NCI-H2171 (cell line): ENCODE measurements around the gene KLK10.
"Not testable (repeated sequence)": the region's sequence is repeated elsewhere in the genome, so short reads cannot be mapped to it uniquely, and the experiment has no call there.

Experiments used
- DNase-seq: peaks from one replicate; lab custom pipeline; 2025; lab: John Stamatoyannopoulos, UW

KLK10 gene

DNA sequence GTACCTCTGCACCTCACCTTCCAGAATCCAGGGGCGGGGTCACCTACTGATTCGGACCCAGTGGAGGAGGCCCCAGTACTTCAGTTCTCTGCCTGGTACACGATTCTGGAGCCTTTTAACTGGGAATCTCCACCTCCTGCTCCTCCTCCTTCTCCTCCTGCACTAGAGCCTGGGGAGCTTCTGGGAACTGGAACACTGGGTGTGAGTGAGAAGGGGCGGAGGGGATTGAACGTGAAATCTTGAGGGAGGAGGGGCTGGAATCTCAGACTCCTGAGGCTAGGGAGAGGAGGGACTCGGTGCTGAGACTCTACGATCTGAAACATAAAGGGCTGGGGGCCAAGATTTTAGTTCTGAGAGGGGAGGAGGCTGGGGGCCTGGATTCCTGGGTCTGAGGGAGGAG is 18.0 kb downstream of the KLK10 start, which contains the start of gene KLK8:
TSS of gene KLK8 (minus strand) at position 90 of the 400 bp plus-strand sequence. CDS start 437 bp downstream, outside the sequence.
- no peak for DNase-seq

DNA sequence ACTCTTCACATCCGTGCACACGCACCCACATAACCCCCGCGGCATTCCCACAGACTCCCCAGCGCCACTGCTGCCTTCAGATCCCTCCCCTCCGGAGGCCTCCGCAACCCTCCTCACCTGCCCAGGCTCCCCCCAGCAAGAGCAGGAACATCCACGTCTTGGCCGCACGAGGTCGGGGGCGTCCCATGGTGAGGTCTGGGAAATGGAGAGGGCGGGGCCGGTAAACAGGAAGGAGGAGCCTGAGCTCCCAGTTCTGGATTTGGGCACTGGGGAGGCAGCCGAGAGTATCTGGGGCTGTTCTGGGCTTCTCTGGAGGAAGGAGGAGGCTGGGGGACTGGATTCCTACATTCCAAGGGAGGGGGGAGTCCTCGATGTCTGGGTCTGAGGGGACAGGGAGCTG is 18.5 kb downstream of the KLK10 start:
- DNase-seq = no peak

DNA sequence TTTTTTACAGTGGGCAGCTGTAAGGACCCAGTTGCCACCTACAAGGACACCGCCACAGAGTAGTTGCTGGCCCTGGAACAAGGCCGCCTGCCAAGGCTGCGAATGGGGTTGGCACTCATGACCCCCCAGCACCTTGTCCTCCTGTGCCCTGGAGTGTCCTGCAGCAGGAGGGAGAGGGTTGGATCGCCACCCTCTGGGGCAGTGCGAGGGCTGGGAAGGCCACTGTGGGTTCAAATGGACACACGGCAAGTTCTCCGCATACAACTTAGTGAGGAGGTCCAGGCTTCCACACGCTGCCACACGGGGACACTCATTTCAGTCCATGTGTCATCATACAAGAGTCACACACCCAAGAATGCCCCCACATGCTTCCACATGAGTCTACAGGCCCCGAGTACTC is 19.1 kb downstream of the KLK10 start:
- no peak for DNase-seq

DNA sequence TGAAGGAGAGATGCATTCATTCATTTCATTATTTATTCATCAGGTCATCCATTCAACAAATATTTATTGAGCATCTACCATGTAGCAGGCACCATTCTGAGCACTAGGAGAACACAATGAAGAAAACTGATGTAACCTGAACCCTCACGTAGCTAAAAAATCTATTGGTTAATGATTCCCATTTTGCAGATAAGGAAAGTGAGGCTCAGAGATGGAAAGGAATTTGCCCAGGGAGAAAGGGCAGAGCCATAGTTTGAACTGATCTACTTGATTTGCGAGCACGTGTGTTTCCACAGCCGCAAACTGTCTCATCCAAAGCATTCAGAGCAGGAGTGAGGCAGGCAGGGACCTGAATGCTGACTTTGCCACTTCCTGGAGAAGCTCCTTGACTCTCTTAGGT is 20.8 kb downstream of the KLK10 start:
- no peak for DNase-seq

DNA sequence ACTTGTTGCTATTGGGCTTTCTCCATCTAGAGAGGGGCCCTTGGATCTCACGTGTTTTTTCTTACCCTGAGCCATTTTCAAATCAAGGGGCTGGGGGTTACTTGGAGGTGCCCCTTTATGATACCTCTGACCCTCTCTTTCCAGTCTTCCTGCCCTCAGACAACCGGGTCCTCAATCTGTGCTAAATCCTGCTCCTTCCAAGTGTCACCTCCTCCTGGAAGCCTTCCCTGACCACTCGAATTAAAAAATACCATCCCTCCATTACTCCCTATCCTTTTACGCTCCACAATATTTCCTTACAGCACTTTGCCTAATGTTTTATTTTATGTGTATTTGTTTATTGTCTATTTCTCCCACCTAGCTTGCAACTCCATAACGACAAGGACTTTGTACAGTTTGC is 21.4 kb downstream of the KLK10 start:
- no peak for DNase-seq

DNA sequence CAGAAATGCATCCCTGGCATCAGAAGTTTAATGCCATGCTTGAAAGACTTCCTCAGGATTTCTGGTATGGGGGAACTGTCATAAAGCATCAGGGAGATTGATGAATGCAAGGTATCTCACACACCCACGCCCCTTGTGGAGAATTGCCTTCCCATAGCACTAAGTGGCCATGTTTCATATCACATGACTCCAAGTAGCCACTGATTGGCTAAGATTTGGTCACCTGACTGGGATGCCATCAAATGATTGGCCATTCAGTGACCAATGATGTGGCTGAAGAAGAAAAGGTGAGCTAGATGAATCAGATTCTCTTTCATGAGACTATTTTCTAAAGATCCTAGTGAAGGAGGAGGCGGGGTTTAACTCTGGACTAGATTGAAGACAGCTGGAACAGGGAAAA is 25.4 kb downstream of the KLK10 start:
- DNase-seq = peak; percentile 49

DNA sequence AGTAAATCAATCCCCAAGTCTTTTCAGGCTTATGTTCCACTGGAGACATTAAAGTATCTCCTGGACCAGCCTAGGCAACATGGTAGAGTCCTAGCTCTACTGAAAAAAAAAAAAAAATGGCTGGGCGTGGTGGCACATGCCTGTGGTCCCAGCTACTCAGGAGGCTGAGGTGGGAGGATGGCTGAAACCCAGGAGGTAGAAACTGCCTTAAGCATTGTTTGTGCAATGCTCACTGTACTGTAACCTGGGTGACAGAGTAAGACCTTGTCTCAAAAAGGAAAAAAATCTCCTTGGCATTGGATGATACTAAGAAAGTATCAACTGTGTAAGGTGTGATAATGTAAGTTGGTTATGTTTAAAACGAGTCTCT is 26.9 kb downstream of the KLK10 start:
- DNase-seq = no peak

DNA sequence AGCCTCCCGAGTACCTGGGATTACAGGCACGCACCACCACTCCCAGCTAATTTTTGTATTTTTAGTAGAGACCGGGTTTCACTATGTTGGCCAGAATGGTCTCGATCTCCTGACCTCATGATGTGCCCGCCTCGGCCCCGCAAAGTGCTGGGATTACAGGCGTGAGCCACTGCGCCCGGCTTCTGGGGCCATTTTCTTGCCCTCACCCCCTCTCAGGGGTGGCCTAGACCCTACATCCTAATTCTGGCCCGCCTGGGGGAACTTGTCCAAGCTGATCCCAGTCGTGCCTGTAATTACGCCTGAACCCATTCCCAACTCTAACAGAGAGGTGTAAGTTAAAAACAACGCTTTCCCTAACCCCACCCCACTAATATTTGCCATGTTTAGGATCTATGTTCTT is 35.1 kb downstream of the KLK10 start:
- not testable (repeated sequence) for DNase-seq

DNA sequence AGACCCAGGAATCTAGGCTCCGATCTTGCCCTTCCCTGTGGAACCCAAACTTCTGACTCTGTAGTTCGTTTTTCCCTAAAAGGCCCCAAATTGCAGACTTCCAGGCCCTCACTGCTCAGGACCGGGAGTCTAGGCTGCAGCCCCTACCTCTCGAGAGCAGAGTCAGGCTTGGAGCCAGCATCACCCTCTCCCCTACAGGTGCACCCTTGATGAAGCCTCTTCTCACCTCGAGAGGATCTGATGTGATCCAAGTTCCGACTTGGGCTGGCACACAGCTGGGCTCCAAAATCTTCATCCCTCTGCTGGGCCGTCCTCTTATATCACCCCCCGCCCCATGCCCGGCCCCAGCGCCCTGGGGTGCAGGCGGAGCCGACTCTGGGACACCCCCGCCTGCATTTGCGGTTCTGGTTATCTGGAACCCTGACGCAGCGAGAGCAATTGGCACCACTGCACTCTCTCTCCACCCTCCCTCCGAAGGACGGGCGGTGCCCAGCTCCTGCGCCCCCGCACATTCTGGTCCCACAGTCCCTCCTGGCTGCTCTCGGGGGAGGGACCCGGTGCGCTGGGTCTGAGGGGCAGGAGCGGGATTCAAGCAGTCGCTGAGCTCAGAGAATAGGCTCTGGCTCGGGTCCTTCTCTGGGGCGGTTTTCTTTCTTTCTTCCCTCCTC is 35.8 kb downstream of the KLK10 start, which contains the start of gene KLK7:
TSS of gene KLK7 (minus strand) at position 293 of the 668 bp plus-strand sequence. CDS start 1,518 bp downstream, outside the sequence.
- no peak for DNase-seq

DNA sequence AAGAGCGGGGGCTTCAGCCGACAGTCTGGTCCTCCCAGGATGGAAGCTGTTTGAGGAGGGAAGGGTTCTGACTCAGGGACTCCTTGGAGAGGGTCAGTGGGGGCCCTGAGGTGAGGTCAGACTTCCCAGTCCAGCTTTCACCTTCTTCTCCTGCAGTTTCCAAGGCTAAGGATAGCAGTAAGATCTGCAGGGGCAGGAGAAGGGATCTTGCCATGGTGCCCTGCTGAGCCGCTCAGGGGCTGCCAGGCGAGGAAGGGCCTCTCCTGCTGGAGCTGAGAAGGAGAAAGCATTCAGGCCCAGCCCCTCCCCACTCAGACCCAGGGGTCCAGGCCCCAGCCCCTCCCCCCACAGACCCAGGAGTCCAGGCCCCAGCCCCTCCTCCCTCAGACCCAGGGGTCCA is 37.3 kb downstream of the KLK10 start:
- no peak for DNase-seq

DNA sequence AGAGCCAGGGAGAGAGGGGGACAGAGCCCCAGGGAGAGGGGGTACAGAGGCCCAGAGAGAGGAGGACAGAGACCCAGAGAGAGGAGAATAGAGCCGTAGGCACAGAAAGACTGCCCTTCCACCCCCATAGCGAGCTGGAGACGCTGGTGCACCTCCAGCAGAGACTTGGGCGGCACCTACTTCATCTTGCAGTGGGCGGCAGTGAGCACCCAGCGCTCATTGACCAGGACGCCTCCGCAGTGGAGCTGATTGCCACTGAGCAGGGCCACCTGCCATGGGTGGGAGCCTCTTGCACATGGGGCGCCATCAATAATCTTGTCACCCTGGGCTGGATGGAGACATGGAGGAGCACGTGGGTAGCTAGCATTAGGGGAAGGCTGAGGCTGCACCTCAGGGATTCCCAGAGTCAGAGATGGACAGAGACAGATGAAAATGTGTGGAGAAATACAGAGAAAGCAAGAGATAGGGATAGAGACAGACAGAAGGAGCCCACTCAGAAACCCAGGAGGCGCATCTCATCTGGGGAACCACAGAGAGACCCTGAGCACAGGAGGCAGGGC is 37.8 kb downstream of the KLK10 start:
- DNase-seq = no peak

DNA sequence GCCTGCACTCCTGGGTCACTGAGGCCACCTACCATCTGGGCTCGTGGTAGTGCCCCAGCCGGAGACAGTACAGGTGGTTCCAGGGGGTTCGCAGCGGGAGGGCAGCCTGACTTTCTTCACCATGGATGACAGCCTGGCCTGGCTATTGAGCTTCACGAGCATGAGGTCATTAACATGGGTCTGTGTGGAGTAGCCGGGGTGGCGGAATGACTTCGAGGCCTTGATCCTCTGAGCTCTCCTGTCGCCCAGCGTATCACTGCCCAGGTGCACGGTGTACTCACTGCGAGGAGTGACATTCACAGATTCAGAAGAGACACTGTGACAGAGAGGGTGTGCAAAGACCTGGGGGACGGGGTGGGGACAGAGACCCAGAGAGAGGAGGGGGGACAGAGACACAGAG is 39.3 kb downstream of the KLK10 start:
- DNase-seq = no peak

DNA sequence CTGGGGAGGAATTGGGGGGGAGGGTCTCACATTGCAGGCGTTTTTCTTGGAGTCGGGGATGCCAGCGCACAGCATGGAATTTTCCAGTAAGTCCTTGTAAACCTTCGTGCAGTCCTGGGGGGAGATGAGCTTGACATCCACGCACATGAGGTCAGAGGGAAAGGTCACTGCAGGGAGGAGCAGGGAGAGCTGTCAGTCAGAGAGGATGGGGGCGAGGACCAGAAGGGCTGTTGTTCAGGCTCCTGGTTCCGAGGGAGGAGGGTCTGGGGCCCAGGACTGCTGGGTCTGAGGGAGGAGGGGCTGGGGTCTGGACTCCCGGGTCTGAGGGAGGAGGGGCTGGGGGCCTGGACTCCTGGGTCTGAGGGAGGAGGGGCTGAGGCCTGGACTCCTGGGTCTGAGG is 39.8 kb downstream of the KLK10 start:
- no peak for DNase-seq

DNA sequence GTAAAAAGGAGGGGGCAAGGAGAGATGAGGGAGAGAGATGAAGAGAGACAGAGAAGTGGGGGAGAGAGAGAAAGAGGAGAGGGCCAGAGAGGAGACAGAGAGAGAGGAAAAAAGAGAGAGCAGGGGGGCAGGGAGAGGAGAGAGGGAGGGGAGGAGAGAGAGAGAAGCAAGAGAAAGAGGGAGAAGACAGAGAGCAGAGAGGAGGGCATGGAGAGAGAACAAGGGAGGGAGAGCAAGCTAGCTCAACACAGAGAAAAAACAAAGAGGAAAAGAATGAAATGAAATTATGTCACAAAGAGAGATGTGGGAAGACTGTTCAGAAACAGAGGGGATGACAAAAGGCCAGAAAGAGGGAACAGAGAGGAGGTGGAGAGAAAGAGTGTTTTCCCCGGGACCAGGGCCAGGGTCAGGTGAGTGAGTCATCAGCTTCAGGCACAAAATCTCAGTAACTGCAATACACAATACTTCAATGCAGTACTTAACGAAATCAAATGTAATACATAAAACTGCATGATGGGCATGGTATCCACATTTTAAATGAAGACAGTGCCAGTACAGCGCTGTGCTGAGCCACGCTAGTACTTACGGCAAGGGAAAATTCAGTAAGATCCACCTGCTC is 40.6 kb downstream of the KLK10 start:
- DNase-seq = no peak

DNA sequence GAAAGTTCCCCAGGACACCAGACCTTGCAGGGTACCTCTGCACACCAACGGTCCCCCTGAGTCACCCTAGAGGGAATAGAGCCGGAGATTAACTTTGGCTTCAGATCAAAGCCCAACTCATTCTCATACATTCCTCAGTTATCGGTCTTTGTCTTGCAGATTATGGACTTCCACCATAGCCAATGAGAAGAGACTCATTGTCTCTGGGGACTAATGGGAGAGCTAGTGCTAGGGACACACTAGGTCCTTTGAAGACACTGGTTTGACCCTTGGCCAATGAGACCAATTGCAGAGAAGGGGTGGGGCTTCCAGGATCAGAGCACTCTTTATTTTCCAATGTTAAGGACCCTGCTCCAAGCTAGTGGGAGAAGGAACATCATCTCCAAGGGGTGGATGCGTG is 41.9 kb downstream of the KLK10 start:
- no peak for DNase-seq

DNA sequence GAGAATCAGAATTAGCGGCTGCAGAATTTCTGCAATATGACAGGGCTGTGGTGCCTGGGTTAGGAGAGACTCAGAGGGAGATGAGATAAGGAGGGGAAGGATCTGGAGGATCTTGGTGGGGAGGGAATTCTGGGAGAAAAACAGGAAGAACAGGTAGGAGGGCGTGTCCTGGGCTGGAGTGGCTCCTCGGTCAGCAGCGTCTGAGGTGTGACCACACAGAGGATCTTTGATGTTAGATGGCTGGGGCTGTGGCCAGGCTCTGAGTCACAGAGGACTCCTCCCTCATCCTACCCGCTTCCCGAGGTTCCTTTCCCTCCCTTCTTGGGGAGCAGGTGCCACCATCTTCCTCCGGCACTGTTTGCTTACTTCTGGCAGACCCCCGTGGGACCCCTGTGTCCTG is 43.7 kb downstream of the KLK10 start:
- no peak for DNase-seq

DNA sequence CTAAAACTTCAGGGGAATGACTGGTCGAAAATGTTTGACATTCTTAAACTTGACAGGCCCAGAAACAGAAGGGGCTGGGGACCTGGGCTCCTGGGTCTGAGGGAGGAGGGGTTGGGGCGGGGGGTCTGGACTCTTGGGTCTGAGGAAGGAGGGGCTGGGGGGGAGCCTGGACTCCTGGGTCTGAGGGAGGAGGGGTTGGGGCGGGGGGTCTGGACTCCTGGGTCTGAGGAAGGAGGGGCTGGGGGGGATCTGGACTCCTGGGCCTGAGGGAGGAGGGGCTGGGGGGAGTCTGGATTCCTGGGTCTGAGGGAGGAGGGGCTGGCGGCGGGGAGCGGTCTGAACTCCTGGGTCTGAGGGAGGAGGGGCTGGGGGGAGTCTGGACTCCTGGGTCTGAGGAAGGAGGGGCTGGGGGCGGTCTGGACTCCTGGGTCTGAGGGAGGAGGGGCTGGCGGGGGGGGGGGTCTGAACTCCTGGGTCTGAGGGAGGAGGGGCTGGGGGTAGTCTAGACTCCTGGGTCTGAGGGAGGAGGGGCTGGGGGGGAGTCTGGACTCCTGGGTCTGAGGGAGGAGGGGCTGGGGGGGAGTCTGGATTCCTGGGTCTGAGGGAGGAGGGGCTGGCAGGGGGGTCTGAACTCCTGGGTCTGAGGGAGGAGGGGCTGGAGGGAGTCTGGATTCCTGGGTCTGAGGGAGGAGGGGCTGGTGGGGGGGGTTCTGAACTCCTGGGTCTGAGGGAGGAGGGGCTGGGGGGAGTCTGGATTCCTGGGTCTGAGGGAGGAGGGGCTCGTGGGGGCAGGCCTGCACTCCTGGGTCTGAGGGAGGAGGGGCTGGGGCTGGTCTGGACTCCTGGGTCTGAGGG is 44.6 kb downstream of the KLK10 start:
- DNase-seq = no peak

DNA sequence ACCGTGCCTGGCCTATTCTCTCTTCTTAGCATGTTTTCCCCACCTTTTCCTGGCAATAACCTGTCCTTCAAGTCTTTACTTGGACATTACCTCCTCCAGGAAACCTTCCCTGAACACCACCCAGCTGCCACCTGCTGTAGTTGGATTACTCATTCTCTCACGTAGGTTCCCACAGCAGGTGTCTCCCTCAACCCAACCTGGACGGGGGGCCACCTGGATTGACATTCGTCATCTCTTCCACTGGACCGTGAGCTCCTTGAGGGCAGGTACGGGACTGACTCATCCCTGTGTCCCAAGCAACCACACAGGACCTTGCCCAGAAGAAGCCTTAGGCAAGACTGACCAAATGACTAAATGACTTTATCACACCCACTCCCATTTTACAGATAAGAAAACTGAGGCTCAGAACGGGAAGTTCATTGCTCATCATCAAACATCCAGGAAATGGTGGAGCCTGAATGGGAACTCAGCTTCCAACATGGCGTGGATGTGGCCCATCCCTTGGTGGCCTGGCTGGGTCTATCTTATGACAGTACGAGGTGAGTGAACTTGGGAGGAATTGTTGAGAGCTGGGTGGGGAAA is 46.6 kb downstream of the KLK10 start:
- no peak for DNase-seq

DNA sequence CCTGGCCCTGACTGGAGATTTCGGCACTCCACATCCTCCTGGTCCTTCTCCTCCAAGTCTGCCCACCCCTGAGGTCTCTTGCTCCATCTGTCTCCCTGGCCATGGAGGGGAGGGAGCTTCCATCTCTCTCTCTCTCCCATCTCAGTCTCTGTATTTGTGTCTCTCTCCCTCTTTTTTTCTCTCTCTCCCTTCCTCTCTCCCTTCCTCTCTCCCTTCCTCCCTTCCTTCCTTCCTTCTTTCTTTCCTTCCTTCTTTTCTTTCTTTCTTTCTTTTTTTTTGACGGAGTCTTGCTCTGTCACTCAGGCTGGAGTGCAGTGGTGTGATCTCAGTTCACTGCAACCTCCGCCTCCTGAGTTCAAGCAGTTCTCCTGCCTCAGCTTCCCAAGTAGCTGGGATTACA is 49.7 kb downstream of the KLK10 start:
- not testable (repeated sequence) for DNase-seq

DNA sequence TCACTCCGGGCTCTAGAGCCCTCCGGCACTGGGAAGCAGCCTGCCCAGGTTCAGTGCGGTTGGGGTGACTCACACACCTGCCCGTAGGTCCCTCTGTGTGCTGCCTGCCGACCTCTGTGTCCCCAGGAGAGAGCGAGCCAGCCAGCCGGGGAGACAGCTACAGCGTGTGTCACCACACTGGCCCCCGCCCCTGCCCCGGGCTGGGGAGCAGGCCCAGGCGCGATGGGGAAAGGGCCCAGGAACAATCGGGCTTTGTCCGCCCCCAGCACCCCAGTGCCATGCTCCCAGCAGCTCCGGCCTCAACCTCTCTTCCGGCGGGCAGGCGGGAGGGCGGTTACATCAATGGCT is 50.1 kb downstream of the KLK10 start, which contains the start of gene KLK6:
TSS of gene KLK6 (minus strand) at position 179 of the 348 bp plus-strand sequence. CDS start 1,487 bp downstream, outside the sequence.
- DNase-seq = no peak

DNA sequence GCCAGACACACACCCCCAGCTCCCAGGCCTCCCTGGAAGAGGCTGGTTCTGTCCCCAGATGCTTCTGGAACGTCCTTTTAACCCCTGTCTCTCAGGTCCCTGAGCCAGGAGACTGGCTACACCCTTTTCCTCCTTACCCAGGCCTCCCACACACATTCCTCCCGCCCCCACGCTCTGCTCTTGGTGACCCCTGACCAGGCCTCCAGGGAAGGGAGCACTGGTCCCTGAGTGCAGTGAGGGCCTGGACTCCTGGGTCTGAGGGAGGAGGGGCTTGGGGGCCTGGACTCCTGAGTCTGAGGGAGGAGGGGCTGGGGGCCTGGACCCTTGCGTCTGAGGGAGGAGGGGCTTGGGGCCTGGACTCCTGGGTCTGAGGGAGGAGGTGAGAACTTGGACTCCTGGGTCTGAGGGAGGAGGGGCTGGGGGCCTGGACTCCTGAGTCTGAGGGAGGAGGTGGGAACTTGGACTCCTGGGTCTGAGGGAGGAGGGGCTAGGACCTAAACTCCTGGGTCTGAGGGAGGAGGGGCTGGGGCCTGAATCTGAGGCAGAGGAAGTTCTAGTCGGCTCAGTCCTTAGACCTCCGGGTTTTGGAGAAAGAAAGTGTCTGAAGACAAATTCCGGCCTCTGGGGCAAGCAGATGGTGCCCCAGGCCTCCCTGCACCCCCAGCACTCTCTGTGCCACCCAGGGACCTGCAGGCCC is 50.6 kb downstream of the KLK10 start:
- no peak for DNase-seq
